Keratinocyte (primary cell): ENCODE data around the gene HUS1.

Experiments
- CTCF ChIP-seq, 3 experiments: IDR thresholded peaks in 1 of 3; conservative IDR thresholded peaks in 1 of 3; optimal IDR thresholded peaks in 1 of 3; 2 replicates in 2 of 3; 3 replicates in 1 of 3; pipeline versions ENCODE3 to v1.5.1; 2011; ENCODE audit warnings: low read length in 3 of 3, mild to moderate bottlenecking in 3 of 3, moderate library complexity in 2 of 3, control low read depth in 1 of 3, inconsistent platforms in 1 of 3; ENCODE audit not compliant: insufficient read depth in 2 of 3; ENCODE audit errors: extremely low read depth in 1 of 3
- EZH2 ChIP-seq: IDR thresholded peaks from one replicate; pipeline ENCODE4 v1.6.1; 2012; ENCODE audit warnings: inconsistent platforms, mild to moderate bottlenecking, low read length, moderate library complexity

- no peak for TF ChIP-seq CTCF (optimal IDR thresholded peaks at IDR 0.05 in 1 of 3, IDR thresholded peaks at IDR 0.05 in 1 of 3, conservative IDR thresholded peaks at IDR 0.05 in 1 of 3; ENCODE audit: extremely low read depth in 1 of 3, insufficient read depth in 2 of 3, low read length in 3 of 3)
- no peak for TF ChIP-seq EZH2
Measured at GRCh38 chr7:47954231-47954911, 25.0 kb downstream of the HUS1 start.
